ENCODE results near the gene MYO10.

- TF ChIP-seq EZH2phosphoT487 (IDR thresholded peaks at IDR 0.05; ENCODE audit: low read depth), result no peak
- TF ChIP-seq, protein P1, sequence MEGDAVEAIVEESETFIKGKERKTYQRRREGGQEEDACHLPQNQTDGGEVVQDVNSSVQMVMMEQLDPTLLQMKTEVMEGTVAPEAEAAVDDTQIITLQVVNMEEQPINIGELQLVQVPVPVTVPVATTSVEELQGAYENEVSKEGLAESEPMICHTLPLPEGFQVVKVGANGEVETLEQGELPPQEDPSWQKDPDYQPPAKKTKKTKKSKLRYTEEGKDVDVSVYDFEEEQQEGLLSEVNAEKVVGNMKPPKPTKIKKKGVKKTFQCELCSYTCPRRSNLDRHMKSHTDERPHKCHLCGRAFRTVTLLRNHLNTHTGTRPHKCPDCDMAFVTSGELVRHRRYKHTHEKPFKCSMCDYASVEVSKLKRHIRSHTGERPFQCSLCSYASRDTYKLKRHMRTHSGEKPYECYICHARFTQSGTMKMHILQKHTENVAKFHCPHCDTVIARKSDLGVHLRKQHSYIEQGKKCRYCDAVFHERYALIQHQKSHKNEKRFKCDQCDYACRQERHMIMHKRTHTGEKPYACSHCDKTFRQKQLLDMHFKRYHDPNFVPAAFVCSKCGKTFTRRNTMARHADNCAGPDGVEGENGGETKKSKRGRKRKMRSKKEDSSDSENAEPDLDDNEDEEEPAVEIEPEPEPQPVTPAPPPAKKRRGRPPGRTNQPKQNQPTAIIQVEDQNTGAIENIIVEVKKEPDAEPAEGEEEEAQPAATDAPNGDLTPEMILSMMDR (IDR thresholded peaks at IDR 0.05; ENCODE audit: low read depth, low read length), result no peak
Measured at GRCh38 chr5:16685069-16685468, 251.0 kb downstream of the MYO10 start.

Measured in OCI-LY3 (cell line).